GM19193 (cell line): ENCODE measurements around the gene DOCK4.

Source experiments
- POLR2A ChIP-seq: IDR thresholded peaks from 4 replicates; pipeline ENCODE4 v1.6.1; 2011; ENCODE audit not compliant: insufficient read depth, insufficient read length; ENCODE audit errors: extremely low read depth

Gene DOCK4

DNA sequence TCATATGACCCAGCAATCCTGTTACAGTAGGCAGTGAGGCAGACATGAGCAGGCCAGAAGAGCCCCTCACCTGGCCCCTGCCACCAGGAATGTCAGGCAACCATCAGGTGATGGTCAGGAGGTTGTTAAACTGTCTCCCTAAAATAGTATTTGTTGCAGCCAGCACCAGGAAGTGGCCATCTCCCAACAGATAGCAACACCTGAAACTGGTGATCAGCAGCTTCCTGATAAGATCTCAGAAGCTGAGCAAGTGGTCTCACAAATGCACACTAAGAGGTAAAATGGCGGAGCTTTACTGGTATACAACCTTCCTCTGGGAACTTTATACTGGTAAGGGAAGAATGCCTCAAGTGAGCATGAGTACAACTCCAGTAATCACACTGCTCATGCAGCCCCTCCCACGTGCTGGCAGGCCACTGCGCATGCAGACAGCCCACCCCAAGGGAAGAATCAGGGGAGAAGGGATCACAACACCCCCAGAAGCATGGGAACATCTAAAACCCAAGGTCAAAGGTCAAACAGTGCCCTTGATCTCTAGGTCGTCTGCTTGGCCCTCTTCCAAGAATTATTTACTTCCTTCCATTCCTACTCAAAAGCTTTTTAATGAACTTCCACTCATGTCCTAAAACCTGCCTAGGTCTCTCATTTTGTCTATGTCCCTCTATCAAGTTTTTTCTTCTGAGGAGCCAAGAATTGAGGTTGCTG lies 133.5 kb downstream of the DOCK4 start:
- TF ChIP-seq POLR2A = no peak

DNA sequence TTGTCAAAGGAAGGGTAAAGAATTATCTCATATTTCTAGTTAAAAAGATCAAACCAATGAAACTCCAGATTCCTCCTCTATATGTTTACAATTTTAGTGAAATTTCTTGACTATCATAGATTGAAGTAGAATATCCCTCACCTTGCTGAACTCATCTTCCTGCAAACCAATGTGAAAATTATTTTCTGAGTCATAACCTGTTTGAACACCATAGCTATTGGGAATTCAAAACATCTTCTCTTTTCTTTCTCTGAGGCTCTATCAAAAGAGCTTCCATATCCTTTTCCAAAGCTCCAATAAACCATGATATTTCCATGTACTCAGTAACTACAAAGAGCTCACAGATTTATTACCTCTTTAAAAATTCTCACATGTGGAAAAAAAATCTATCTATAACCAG lies 134.3 kb downstream of the DOCK4 start:
- no peak for TF ChIP-seq POLR2A

DNA sequence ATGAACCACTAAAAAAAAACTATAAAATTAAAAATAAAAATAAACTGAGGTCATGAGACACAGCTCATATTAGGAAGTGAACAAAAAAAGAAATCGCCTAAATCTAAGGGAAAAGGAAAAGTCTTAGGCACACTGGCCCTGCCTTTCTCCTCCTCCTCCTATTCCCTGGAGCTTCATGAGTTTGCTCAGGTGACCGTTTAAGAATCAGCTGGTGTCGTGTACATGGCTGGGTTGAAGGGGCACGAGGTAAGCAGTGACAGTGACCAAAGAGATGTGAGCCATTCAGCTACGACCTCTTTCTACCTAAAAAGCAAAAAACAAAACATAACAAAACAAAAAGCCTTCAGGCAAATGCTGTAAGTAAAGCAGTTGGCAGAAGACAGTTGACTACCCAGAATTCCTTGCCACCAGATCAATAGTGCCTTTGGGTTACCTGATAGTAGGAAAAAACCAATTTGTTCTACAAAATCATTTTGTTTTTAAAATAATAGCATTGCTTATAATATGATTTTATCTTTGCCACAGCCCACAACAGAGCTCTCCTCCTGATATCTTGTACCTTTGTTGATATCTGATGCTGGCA lies 135.4 kb downstream of the DOCK4 start:
- no peak for TF ChIP-seq POLR2A

DNA sequence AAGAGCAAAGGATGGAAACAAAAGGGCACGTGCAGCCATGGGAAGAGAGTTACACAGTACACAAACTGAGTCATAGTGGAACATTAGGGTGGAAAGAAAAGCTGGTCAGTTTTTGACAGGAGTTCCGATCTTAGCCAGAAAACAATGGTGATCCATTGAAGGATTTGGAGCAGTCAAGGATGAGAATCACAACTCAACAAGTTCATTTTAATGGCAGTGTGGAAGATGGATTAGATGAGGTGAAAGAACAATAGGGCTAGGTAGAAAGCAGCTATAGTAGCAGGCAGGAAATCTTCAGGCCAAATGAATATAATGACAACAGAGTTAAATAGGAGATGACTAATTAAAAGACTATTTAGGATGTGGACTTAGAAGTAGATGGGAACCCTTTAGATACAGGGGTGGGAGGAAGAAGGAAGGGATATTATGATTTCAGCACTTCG lies 136.3 kb downstream of the DOCK4 start:
- no peak for TF ChIP-seq POLR2A

DNA sequence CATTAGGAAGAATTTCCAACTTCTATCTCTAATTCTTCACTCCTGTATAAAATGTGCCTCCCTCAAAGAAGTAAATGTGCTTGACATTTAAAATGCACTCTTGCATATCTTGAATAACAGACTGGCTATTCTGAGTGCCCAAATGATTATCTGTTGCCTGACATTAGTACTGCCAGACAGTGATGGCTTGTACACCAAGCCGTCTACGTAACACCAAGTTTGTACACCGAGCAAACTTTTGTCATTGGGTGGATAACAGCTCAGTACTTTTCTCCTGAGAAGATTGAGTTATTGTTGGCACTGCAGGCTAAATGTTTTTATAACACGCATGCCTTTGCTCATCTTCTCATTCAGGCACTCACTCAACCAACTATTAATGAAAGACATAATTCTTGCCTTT lies 137.2 kb downstream of the DOCK4 start:
- no peak for TF ChIP-seq POLR2A

DNA sequence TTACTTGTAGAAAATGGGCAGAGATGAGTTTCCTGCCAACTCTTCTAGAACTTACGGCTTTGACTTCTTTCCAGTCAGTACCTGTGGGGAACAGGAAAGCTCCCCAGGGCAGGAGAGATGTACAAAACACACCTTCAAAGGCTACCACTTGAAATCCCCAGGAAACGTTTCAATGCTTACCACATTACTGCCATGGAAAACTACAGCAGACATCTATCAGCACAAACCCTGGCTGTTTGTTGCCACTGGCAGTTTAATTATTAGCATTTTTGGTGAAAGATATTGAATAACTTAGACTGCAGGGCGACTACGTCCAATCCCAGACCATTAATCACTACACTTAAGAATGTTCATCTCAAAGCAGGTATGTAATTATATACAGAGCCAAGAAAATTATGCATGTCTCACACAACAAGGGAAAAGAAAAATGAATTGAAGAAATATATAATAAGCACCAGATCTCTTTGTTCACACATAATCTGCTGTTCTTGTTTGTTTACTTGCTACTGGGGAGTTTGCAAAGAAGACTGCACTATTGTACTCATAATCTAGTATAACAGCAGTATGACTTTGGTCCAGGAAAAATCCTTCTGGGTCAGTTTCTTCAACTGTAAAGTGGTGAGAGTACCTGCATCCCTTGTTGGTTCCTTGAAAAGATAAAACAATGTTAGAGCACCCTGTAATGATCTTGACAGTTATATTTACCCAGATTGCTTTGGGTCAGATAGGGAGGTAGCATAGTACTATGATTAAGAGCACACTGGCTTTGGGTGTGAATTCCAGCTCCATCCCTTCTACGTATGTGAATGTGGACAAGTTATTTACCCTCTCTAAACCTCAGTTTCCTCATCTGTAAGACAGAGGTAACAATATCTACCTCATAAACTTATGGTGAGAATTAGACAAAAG lies 138.3 kb downstream of the DOCK4 start:
- TF ChIP-seq POLR2A = no peak

DNA sequence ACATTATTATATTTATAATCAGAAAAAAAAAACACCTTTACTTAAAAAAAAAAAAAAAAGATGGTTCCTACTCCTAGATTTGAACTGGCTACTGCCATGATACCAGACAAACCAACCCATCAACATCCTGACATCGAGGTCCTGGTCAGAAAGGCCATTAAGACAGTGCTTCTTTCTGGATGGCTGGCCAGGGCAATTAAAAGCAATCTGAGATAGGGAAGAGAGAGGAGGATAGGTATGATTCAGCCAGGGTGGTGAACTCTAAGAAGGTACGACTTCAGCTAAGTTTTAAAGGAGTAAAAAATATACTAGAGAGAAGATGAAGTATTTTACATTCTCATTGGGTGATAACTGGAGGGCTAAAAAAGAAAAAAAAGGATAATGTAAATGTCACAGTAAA lies 139.0 kb downstream of the DOCK4 start:
- no peak for TF ChIP-seq POLR2A

DNA sequence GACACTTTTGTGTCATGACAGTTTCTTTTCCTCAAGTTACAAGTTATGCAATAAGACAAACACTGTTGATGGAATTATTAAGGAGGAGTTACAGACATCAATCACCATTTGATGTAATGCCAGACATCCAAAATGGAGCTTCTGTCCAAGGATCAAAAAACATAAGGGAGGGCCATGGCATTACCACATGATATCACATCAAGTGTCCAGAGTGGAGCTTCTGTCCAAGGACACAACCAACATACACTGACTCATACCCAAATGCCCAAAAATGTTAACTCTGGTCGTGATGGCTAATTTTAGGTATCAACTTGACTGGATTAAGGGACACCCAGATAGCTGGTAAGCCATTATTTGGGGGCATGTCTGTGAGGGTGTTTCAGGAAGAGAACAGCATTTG lies 140.4 kb downstream of the DOCK4 start:
- TF ChIP-seq POLR2A = no peak

DNA sequence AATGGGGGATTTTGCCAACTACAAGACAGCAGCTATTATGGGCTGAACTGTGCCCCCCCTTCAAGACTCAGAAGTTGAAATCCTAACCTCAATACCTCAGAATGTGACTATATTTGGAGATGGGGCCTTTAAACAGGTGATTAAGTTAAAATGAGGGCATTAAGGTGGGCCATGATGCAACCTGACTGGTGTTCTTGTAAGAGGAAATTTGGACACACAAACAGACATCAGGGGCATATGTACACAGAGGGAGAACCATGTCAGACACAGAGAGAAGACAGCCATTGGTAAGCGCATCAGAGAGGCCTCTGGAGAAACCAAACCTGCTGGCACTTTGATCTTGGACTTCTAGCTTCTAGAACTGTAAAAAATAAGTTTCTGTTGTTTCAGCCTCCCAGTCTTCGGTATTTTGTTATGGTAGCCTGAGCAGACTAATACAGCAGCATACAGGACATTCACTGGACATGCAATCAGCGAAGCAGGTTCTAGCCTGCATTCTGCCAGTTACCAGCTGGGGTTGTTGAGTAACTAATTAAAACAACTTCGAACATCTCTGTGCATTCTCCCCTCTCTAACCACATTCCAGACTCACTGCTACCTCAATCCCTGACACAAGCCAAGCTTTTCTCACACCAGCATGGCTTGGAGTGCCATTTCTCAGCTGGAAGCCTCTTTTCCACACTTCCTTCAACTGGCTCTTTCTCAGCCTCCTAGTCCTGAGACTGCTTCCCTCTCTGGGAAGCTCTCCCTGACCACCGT lies 141.4 kb downstream of the DOCK4 start:
- no peak for TF ChIP-seq POLR2A

DNA sequence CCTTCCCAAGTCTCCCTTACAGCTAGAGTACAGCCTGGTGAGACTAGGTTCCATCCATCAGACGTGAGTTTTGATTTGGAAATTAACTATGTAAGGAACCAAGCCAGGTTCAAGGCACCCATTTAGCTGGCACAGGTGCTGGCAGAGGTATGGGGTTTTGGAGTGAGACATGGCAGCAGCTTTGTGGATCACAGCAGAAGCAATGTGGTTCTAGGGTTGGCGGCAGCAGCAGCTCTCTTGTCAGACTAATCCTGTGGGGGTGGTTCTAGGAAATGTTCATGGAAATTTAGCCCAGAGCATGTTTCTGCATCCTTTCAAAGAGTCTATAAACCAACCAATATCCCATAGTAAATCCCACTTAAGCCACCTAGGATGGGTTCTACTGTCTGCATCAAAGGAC lies 142.2 kb downstream of the DOCK4 start:
- no peak for TF ChIP-seq POLR2A

DNA sequence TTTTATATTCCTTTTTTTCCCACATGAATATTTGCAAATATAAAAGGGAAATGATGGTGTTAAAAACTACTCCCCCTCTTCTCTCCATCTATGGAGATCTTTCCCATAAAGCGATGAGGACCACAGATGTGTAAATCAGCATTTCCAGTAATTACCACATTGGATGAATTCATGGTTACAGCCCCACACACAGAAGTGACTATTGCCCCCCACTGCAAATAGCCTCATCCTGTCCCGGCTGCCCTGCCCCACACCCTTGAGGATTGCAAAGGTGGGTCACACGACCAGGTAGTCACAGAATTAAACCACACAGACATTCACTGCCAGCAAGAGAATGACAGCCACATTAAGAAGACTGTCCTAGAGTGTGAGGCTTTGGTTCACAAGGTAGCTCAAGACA lies 145.1 kb downstream of the DOCK4 start:
- no peak for TF ChIP-seq POLR2A

DNA sequence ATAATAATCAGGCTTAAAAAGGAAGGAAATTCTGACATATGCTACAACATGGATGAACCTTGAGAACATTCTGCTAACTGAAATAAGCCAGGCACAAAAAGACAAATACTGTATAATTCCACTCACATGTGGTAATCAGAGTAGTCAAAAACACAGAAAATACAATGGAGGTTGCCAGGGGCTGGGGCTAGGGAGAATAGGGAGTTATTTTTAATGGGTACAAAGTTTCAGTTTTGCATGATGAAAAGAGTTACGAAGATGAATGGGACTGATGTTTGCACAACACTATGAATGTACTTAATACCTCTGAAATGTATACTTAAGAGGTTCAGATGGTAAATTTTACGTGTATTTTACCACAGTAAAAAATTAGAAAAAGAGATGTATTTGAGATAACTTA lies 145.6 kb downstream of the DOCK4 start:
- no peak for TF ChIP-seq POLR2A

DNA sequence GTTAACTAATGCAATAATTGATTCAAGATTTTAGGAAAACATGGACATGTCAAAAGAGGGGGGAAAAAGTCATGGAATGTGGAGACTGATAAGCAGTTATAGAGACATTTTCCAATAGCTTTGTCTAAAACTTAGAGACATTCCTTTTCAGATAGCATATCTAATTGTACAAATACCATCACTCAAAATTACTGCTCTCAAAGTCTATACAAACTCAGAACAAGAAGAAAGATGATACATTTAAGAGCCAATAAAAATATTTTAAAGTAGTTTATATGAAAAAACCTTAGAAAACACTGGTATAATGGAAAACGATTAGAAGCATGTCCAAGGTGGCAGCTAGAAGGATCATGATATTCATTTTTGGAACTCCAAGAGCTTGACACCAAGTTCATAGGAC lies 146.5 kb downstream of the DOCK4 start:
- TF ChIP-seq POLR2A = no peak

DNA sequence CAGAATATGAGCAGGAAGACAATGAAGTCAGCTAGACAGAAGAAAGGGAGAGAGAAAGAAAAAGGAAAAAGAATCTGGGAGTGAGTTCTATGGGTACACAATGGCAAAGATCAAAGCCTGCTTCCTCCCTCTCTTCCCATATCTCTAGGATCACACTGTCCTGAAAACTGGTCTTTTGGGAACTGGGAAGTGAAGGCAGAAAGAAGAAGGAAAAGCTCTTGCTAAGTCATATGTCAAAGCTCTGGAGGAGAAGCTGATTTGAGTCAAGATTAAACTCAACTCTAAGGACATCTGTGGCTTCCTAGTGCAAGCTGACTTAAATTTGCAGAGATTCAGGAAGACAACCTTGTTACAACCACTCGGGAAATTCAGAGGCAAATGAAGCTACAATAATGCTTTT lies 147.5 kb downstream of the DOCK4 start:
- TF ChIP-seq POLR2A = no peak

DNA sequence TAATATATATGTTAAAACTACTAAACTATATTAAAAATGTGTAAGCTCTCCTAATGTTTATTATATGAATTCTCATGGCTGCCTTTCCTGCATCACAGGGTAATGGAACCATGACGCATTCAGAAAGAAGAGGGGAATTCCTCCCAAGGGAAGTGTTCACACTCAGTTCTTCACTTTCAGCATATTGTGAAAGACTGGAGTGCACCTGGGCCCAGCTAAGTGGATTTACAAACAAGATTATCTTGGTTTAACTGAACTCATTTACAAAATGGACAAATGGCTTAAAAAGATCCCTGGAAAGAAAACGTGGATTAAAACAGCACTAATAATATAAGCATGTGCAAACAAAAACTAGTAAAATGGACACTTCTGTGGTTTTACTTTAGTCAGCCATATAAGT lies 149.8 kb downstream of the DOCK4 start:
- no peak for TF ChIP-seq POLR2A
